NCI-H2227 (cell line): ENCODE data around the gene MAP1B.

Source experiments
- DNase-seq: peaks from one replicate; lab custom pipeline; 2025; ENCODE audit not compliant: unreplicated experiment; lab: John Stamatoyannopoulos, UW

MAP1B gene

GRCh38 chr5:72129725-72130124, 22.4 kb downstream of the MAP1B start:
- no peak for DNase-seq

- no peak for DNase-seq
These were observed 23.1 kb downstream of the MAP1B start for GRCh38 chr5:72130351-72130761.

DNA sequence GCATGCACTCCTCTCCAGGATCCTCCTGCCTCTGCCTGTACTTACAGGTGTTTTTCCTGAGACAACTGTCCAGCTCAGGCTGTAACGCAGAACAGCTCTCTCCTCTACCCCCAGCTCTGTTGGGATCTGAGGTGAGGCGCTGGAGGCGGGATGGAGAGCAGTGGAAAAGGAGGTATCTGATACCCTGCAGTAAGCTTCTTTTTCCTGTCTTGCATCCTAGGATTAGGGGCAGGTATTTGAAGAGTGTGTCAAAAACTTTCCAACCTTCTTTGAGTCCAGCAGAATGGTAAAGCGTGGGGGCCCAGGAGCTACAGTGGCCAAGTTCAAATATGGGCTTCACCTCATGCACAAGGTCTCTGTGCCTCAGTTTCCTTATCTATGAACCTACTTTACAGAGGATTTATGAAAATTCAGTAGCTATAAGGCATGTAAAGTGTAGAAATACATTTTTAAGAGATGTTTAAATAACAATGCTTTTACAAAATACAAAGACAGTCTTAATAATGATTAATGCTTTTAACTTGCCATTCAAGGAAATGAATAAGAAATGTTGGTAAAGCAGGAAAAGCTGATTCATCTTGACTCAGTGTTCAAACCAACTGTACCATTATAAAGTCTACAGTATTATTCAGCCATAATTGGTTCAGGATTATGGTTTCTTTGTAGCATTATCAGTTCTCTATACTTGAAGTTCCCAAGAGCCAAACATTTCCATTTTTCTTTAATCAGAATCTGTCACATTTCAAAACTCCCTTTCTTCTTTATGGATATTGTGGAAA, 26.1 kb downstream of the MAP1B start:
- DNase-seq = no peak

- DNase-seq = peak; percentile 1
These were observed 27.1 kb downstream of the MAP1B start for GRCh38 chr5:72134226-72134899.

DNA sequence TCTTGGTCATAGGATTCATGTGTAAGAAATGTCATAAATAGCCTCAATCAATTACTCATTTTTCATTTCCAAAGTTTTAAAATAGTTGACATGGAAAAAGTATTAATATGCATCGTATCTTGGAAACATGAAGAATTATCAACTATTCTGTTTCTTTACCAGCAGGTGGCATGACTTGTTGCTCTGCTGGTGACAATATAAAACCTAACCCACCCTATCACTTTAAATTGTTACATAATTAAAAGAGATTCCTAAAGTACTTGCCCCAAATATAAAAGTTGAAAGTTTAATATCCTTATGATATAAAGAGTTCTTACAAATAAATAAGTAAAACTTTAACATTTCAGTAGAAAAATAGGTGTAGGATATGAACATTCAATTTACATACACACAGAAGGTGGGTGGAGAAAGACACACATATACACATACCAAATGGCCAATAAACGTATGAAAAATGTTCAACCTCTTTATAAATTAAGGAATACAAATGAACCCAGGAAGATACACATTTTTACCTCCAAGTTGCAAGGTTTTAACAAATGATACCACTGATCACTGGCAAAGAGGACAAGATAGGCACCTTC, 30.6 kb downstream of the MAP1B start:
- DNase-seq = no peak

DNA sequence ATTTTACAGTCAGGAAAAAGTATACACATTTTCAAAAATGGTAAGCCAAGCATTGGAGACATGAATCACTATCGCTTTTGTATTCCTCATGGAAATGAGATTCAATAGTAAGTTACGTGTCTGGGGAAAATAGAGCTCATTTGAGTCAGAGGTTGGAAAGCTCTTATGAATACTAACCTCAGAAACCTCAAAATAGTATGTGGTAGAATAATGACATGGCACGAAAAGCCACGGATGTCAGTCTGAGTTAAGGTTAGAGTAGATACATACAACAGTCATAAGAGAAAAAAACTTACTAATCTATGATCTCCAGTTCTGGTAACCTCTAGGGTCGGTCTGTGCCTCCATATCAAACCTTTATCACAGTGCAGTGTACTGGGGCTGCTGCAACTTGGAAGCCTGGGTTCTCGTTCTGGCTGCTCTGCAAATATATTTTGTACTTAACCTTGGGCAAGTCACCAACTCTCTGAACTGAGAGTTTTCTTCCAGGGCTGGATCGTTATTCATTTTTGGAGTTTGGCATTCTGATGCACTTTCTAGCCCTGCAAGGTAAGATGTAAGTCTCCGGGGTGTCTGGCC, 31.8 kb downstream of the MAP1B start:
- DNase-seq = no peak

DNA sequence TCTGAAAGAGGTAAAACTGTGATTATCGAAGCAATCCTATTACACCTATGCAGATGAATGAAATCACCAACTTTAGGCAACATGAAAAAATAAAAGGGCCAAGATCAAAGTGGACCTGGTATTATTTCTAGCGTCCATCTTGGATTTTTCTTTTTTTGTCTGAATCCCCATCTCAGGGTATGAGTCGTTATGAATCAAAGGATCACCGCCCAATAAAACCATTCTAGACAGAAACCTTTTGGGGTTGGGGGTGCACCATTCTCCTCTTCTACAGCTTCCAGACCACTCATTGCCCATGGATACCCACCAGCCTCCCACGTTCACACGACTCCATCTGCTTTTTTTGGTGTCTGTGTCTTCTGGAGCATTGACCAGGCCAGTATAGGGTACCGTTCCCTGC, 33.4 kb downstream of the MAP1B start:
- no peak for DNase-seq

DNA sequence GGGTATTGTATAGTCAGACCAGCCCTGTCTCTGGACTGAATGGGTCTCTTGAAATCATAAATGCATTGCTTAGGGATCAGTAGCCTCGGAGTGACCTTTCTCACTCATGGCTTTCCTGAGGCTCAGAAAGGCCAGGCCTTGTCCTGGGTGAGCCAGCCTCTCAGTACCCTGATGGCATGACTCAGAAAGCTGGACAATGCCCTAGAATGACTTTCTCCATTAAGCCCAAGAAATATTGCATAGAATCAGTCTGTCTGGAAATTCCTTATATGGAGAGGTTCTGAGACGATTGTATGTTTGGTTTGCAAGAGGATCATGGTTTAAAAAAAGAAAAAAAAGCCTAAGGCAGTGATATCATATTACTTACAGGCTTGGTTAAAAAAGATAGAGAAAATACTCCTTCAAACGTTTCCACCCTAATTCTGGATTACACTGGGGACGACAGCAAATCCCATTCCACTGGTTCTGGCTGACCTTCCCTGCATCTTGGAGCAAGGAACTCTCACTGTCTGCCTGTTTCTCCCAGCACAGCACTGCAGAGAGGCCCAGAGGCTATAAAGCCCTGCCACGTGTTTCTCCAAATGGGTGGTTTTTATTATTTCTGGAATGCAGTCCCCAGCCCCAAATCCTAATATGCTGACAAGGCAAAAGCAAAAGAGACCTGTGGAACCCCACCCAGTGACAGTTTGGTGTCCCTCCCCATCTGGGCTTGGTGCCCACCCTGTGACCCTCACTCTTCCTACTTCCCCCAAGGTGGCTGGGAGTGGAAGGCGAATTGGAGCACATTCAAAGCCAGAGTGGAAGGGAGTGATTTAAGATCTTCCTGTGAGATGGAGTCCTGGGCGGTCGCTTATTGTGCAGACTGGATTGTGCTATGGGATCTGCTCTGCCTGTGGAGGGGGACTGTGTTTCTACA, 34.4 kb downstream of the MAP1B start:
- DNase-seq = no peak

GRCh38 chr5:72144762-72145161, 37.5 kb downstream of the MAP1B start:
- DNase-seq = no peak

DNA sequence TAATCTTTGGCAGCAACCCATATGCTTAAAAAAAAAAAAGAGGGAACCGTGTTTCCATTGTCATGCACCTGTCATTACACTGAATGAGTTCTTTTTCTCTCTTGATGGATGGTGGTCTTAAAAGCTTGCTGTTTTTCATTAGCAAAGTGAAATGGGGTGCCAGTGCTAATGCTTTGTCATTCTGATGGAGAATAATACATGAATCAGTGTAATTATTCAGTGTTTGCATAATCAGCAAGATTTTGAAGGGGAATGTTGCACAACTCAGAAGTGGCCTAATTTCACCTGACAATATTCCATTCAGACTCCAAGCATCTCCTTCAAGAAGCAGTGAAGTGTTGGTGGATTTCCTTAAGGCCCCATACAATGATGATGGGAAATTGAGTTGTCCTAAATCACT, 38.1 kb downstream of the MAP1B start:
- no peak for DNase-seq

DNA sequence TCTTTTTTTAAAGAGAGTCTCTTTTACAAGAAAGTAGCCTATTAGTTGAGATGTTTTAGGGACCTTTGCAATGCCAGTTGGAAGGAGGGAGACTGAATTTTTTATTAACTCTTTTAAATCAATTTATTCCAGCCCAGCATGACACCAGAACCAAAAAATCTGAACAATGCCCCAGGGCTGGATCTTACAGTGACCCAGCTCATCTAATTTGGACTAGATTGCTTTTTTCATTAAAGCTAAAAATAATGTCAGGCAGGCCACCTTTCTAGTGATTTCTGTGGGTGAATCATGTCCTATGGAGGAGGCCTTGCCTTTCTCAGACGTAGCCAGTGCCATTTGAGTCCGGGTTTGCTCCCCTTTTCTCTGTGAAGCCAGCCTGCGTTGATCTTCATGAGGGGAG, 38.8 kb downstream of the MAP1B start:
- no peak for DNase-seq

- no peak for DNase-seq
These were observed 40.3 kb downstream of the MAP1B start for GRCh38 chr5:72147569-72147968.

DNA sequence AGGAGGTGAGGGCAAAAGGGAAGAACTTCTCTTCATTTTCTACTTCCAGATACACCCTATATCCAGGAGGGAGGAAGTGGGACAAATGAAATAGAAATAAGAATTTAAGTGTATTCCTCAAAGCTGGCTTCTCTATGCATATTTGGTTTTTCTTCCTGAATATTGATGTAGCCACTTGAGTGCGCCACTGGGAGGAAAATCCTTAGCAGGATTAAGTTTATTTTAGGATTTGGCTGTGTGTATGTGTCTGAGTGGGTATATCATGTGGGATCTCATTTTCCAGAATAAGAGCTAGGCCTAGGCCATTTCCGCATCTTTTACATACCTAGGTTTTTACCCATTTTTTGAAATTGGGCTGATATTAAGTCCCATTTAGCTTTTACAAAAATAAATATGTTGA, 42.5 kb downstream of the MAP1B start:
- no peak for DNase-seq

GRCh38 chr5:72151169-72151568, 43.9 kb downstream of the MAP1B start:
- no peak for DNase-seq

GRCh38 chr5:72151646-72152045, 44.4 kb downstream of the MAP1B start:
- no peak for DNase-seq

DNA sequence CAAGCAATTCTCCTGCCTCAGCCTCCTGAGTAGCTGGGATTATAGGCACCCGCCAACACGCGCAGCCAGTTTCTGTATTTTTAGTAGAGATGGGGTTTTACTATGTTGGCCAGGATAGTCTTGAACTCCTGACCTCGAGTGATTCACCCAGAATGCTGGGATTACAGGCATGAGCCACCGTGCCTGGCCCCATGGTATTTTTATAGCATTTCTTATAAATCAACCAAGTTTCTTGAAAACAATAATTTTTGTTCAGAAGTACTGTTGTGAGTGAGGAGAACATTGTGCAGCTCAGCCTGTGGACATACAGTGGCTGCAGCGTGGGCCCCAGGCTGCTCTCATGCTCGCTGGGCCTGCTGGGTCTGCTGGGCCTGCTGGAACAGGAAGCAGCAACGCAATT, 45.3 kb downstream of the MAP1B start:
- DNase-seq = no peak

DNA sequence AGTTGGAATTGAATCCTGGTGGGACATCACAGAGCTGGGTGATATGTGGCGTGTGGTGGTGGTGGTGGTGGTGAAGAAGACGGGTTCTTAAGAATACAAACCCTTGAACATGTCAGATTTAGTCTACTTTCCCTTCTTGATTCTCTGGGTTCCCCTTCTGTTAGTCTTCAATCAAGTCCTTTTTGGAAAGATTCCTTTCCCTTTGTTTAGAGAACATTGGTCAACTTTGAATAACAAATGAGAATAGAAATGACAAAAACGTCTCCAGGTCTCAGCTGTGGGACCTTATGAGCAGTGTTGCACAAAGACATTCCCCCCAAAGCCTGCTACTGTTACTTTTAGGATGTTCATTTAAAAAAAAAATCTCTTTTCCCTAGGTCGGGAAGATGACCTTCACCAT, 46.3 kb downstream of the MAP1B start:
- DNase-seq = no peak

- no peak for DNase-seq
These were observed 46.9 kb downstream of the MAP1B start for GRCh38 chr5:72154076-72154756.

GRCh38 chr5:72156946-72157624, 49.8 kb downstream of the MAP1B start:
- no peak for DNase-seq

DNA sequence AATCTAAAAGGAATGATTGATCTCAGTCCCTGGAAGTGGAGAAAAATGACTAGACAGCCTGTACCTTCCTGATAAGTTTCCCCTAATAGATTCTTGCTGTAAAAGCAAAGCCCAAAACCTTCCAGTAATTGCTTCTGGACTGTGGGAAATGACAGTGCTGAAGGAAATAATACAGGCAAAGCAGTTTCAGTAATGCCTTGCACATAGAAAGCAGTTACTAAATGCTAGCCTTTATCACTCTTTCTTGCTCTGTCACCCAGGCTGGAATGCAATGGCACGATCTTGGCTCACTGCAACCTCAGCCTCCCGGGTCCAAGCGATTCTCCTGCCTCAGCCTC, 50.3 kb downstream of the MAP1B start:
- no peak for DNase-seq
